ENCODE results near the gene YDJC.
"Not testable (repeated sequence)": the region's sequence is repeated elsewhere in the genome, so short reads cannot be mapped to it uniquely, and the experiment has no call there.

Gene YDJC

GRCh38 chr22:21641789-21642583, 12.2 kb upstream of the YDJC start, which contains the start of gene SDF2L1:
Gene SDF2L1, plus strand, starts transcription at chr22:21642302. Its CDS starts 35 bp downstream, at chr22:21642337.
- peaks cover 48% of the 10 kb centered on the region for H3K4me1 Mint-ChIP-seq
- no peaks in the 10 kb centered on the region for H3K9me3 Mint-ChIP-seq
- H3K27ac Mint-ChIP-seq: peak within 1 kb of the TSS; percentile 94 to 97
- DNase-seq (peak; percentile 98 to 99), ATAC-seq (peak; percentile 98)
- peak within 1 kb of the TSS; percentile 73 to 93 for H3K4me3 Mint-ChIP-seq
- peaks cover 11% of the 10 kb centered on the region for H3K27me3 Mint-ChIP-seq

- no peaks in the 10 kb centered on the region for H3K9me3 Mint-ChIP-seq
- peaks cover 42% of the 10 kb centered on the region for H3K4me1 Mint-ChIP-seq
- H3K4me3 Mint-ChIP-seq: peak overlapping the region; percentile 73 to 93
- no peak for DNase-seq
- H3K27me3 Mint-ChIP-seq: peaks cover 11% of the 10 kb centered on the region
- ATAC-seq: no peak
- peak overlapping the region in 1 of 2 donors; percentile 97 for H3K27ac Mint-ChIP-seq
These were observed 11.6 kb upstream of the YDJC start for GRCh38 chr22:21641417-21641788.

GRCh38 chr22:21640810-21641209, 11.0 kb upstream of the YDJC start:
- Mint-ChIP-seq H3K9me3 (no peaks in the 10 kb centered on the region), H3K27me3 (peaks cover 11% of the 10 kb centered on the region), H3K27ac (no peak overlapping the region), H3K4me1 (peaks cover 37% of the 10 kb centered on the region), H3K4me3 (peak overlapping the region; percentile 73 to 93)
- ATAC-seq (no peak), DNase-seq (no peak)

- no peak for ATAC-seq
- Mint-ChIP-seq H3K4me3 (no peak overlapping the region), H3K9me3 (no peaks in the 10 kb centered on the region), H3K27ac (no peak overlapping the region), H3K4me1 (peaks cover 37% of the 10 kb centered on the region), H3K27me3 (peaks cover 11% of the 10 kb centered on the region)
- no peak for DNase-seq
These were observed 9.5 kb upstream of the YDJC start for GRCh38 chr22:21639359-21639758.

GRCh38 chr22:21637450-21637849, 7.6 kb upstream of the YDJC start:
- Mint-ChIP-seq H3K27me3 (peaks cover 11% of the 10 kb centered on the region), H3K4me1 (peaks cover 24% of the 10 kb centered on the region)
- not testable (repeated sequence) for ATAC-seq, H3K9me3 Mint-ChIP-seq, DNase-seq, H3K4me3 Mint-ChIP-seq, H3K27ac Mint-ChIP-seq

GRCh38 chr22:21636629-21637218, 6.9 kb upstream of the YDJC start:
- Mint-ChIP-seq H3K4me1 (peaks cover 23% of the 10 kb centered on the region), H3K4me3 (no peak overlapping the region), H3K27me3 (peaks cover 11% of the 10 kb centered on the region), H3K9me3 (no peaks in the 10 kb centered on the region), H3K27ac (no peak overlapping the region)
- ATAC-seq: no peak
- DNase-seq: no peak

DNA sequence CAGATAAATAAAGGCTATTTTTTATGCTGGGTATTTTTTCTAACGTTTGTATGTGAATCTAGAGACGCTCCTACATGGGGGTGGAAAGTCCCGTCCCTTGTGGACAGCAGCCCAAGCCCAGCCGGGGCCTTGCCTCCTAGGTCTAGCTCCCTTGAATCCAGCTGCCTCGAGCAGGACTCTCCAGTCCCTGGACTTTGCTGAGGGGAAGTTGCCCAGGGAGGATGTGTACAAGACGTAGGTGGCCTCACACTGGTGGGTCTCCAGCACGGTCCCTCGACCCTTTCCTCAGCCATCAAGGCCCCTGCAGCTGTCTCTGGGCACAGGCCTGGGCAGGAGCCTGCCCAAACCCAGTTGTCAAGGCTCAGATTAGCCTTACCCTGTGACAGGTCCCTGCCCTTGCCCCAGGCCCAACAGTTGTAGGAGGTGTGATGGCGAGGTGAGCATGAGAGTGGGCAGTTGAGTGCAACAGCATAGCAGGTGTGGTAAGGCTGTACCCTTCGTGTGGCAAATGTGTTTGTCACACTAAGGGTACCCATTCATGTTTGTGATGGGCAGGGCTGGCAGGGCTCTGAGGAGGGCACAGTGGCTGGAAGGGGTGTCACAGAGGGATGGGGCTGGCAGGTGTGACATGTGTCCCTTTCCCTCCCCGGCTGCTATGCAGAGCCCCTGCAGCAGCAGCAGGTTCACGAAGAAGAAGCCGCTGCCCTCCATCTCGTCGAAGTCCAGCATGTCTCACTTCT, 6.1 kb upstream of the YDJC start:
- Mint-ChIP-seq H3K9me3 (no peaks in the 10 kb centered on the region), H3K27ac (peak overlapping the region in 1 of 2 donors; percentile 33), H3K4me1 (peaks cover 23% of the 10 kb centered on the region), H3K4me3 (no peak overlapping the region), H3K27me3 (peaks cover 7% of the 10 kb centered on the region)
- DNase-seq: no peak
- no peak for ATAC-seq

DNA sequence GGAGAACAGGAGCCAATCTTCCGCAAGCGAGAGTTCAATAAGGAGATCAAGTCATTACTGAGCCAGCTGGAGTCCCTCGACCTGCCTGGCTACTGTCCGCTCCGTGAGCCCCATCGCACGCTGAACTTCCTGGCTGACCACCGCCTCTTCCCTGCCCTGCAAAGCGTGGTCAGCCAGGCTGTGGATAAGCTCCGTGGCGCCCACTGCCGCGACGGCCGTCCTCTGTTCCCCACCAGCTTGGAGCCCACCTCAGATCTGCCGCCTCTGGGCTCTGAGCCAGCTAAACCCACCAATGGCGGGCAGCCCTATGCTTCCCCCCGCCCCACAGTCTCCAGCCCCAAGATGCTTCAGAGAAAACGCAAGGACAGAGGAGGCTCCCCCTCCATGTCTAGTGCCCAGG, 5.0 kb upstream of the YDJC start:
- Mint-ChIP-seq H3K4me1 (peaks cover 23% of the 10 kb centered on the region), H3K9me3 (no peaks in the 10 kb centered on the region), H3K27me3 (no peaks in the 10 kb centered on the region), H3K4me3 (no peak overlapping the region), H3K27ac (no peak overlapping the region)
- DNase-seq (no peak), ATAC-seq (no peak)

DNA sequence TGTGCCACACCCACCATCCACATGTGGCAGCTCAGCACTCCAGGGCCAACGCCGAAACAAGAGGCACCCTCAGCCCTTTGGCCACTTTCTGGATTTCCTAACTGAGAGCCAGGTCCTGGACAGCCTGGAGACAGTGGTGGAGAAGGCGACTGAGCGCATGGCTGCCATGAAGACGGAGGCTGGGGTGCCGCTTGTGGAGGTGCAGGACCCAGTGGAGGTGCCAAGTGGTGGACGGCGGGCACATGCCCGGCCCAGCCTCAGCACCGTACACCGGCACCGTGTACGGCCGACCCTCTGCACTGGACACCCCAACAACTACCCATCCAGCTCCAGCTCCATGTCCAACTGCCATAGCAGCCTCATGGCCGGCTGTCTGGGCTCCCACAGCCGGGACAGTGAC, 4.3 kb upstream of the YDJC start:
- no peak overlapping the region for H3K4me3 Mint-ChIP-seq
- DNase-seq (no peak), ATAC-seq (no peak)
- H3K27me3 Mint-ChIP-seq: no peaks in the 10 kb centered on the region
- H3K9me3 Mint-ChIP-seq: no peaks in the 10 kb centered on the region
- H3K27ac Mint-ChIP-seq: no peak overlapping the region
- peaks cover 26% of the 10 kb centered on the region for H3K4me1 Mint-ChIP-seq

GRCh38 chr22:21633481-21633880, 3.7 kb upstream of the YDJC start:
- H3K27ac Mint-ChIP-seq: no peak overlapping the region
- no peak for ATAC-seq

GRCh38 chr22:21632931-21633330, 3.1 kb upstream of the YDJC start:
- no peaks in the 10 kb centered on the region for H3K27me3 Mint-ChIP-seq
- peaks cover 36% of the 10 kb centered on the region for H3K4me1 Mint-ChIP-seq
- DNase-seq: no peak
- H3K4me3 Mint-ChIP-seq: no peak overlapping the region
- H3K9me3 Mint-ChIP-seq: no peaks in the 10 kb centered on the region
- H3K27ac Mint-ChIP-seq: no peak overlapping the region
- no peak for ATAC-seq

More at GRCh38 chr22:21633481-21633880, 3.7 kb upstream of the YDJC start:
- H3K27me3 Mint-ChIP-seq: no peaks in the 10 kb centered on the region
- no peak for DNase-seq
- no peak overlapping the region for H3K4me3 Mint-ChIP-seq
- peaks cover 30% of the 10 kb centered on the region for H3K4me1 Mint-ChIP-seq
- H3K9me3 Mint-ChIP-seq: no peaks in the 10 kb centered on the region

GRCh38 chr22:21632237-21632895, 2.5 kb upstream of the YDJC start, which contains the start of gene CCDC116:
Gene CCDC116, plus strand, starts transcription at chr22:21632760. Its CDS starts 422 bp downstream, at chr22:21633182.
- Mint-ChIP-seq H3K27ac (peak within 1 kb of the TSS in 1 of 2 donors; percentile 23), H3K9me3 (no peaks in the 10 kb centered on the region), H3K4me3 (peak within 1 kb of the TSS in 1 of 2 donors; percentile 8), H3K27me3 (no peaks in the 10 kb centered on the region), H3K4me1 (peaks cover 41% of the 10 kb centered on the region)
- peak in 1 of 2 donors; percentile 46 for DNase-seq
- ATAC-seq: no peak

DNA sequence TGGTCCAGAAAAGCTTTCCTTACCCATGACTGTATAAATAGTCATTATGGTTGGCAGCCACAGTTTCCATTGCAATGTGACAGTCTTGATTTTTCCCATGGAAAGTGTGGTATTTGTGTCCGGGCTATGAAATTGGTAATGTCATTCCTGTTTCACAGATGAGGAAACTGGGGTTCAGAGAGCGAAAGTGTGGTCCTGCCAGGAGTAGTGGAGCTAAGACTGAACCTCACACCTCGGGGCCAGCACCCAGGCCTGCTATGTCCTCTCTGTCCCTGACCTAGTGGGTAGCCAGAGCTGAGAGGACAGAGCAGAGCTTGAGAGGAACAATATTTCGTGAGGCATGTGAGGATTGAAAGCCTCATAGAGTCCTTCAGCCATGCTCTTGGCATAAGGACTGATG, 1.2 kb upstream of the YDJC start:
- no peaks in the 10 kb centered on the region for H3K9me3 Mint-ChIP-seq
- peaks cover 55% of the 10 kb centered on the region for H3K4me1 Mint-ChIP-seq
- DNase-seq (no peak), ATAC-seq (no peak)
- H3K27ac Mint-ChIP-seq: no peak overlapping the region
- peak overlapping the region in 1 of 2 donors; percentile 74 for H3K4me3 Mint-ChIP-seq
- no peaks in the 10 kb centered on the region for H3K27me3 Mint-ChIP-seq

GRCh38 chr22:21628386-21629254, 1.2 kb downstream of the YDJC start:
- H3K4me1 Mint-ChIP-seq: peaks cover 76% of the 10 kb centered on the region
- DNase-seq (no peak), ATAC-seq (peak; percentile 22)
- H3K4me3 Mint-ChIP-seq: peak overlapping the region; percentile 85 to 96
- H3K27ac Mint-ChIP-seq: peak overlapping the region; percentile 98
- no peaks in the 10 kb centered on the region for H3K9me3 Mint-ChIP-seq
- H3K27me3 Mint-ChIP-seq: no peaks in the 10 kb centered on the region

Measured in stimulated activated naive CD8-positive, alpha-beta T cell treated with anti-CD3 and anti-CD28 coated beads, Interleukin-15, amount 100 ng/mL, for 72 hours (primary cell).